GM23338 (cell line): Measurements from ENCODE around the gene TSC2. TPM values are rescaled to one million over a fixed set of nuclear protein-coding genes. Genes with fewer than 3 reads are reported as not detected.

Experiments
- ATAC-seq: fragments of 200-7000 bp; cut with Tn5 transposase; 3 replicates; pipeline ENCODE4 v1.9.1; 2020
- DNase-seq: peaks from one replicate; pipeline ENCODE4 v3.0.0-alpha.2; 2015; ENCODE audit warnings: low spot score
- H2AFZ ChIP-seq: fragments of 200-600 bp; sonication (generic); 2 replicates; pipeline ENCODE4 v1.8.0; 2016; ENCODE audit warnings: antibody characterized with exemption, mild to moderate bottlenecking, moderate library complexity
- H3F3A ChIP-seq: fragments of 200-600 bp; sonication (generic); replicated peaks from 2 replicates; pipeline ENCODE4 v1.8.0; 2017; ENCODE audit warnings: antibody characterized with exemption, mixed run types, low read depth
- H3K27ac ChIP-seq: fragments of 200-600 bp; sonication (generic); 2 replicates; pipeline ENCODE4 v1.6.1; 2016; ENCODE audit warnings: low read depth
- H3K27me3 ChIP-seq: fragments of 200-600 bp; sonication (generic); 2 replicates; pipeline ENCODE4 v1.8.0; 2016; ENCODE audit warnings: mild to moderate bottlenecking, mixed run types, moderate library complexity; ENCODE audit not compliant: insufficient read depth
- H3K36me3 ChIP-seq: fragments of 200-600 bp; sonication (generic); 2 replicates; pipeline ENCODE4 v1.8.0; 2016; ENCODE audit warnings: mild to moderate bottlenecking; ENCODE audit not compliant: insufficient read depth
- H3K4me1 ChIP-seq: fragments of 200-600 bp; sonication (generic); 2 replicates; pipeline ENCODE4 v1.8.0; 2016; ENCODE audit warnings: mild to moderate bottlenecking, moderate library complexity; ENCODE audit not compliant: insufficient read depth
- H3K4me2 ChIP-seq: fragments of 200-600 bp; sonication (generic); 2 replicates; pipeline ENCODE4 v1.7.1; 2017; ENCODE audit warnings: mixed run types
- H3K4me3 ChIP-seq: fragments of 200-600 bp; sonication (generic); 2 replicates; pipeline ENCODE4 v1.6.1; 2016; ENCODE audit warnings: mixed run types
- H3K79me2 ChIP-seq: fragments of 200-600 bp; sonication (generic); replicated peaks from 2 replicates; pipeline ENCODE4 v1.8.0; 2017; ENCODE audit warnings: mild to moderate bottlenecking; ENCODE audit not compliant: insufficient read depth
- H3K9me2 ChIP-seq: fragments of 200-600 bp; sonication (generic); 2 replicates; pipeline ENCODE4 v1.8.0; 2017; ENCODE audit not compliant: insufficient read depth
- H4K20me1 ChIP-seq: fragments of 200-600 bp; sonication (generic); replicated peaks from 2 replicates; pipeline ENCODE4 v1.8.0; 2017; ENCODE audit warnings: mild to moderate bottlenecking; ENCODE audit not compliant: insufficient read depth
- H3K27ac Mint-ChIP-seq: 2 replicates; pipeline ENCODE4 v1.8.0; 2020; ENCODE audit warnings: inconsistent platforms, mild to moderate bottlenecking, moderate library complexity, mixed read lengths
- H3K27me3 Mint-ChIP-seq: 3 replicates; pipeline ENCODE4 v1.8.0; 2022; ENCODE audit warnings: low read depth, mild to moderate bottlenecking, moderate library complexity, mixed read lengths, inconsistent platforms; ENCODE audit not compliant: insufficient read depth, poor library complexity
- H3K36me3 Mint-ChIP-seq: 3 replicates; pipeline ENCODE4 v1.8.0; 2021; ENCODE audit warnings: low read depth, mild to moderate bottlenecking, inconsistent platforms, moderate library complexity, mixed read lengths
- H3K4me1 Mint-ChIP-seq: 3 replicates; pipeline ENCODE4 v1.8.0; 2020; ENCODE audit warnings: mild to moderate bottlenecking, inconsistent platforms, mixed read lengths
- H3K4me3 Mint-ChIP-seq: 3 replicates; pipeline ENCODE4 v1.8.0; 2021; ENCODE audit warnings: moderate library complexity, mild to moderate bottlenecking, inconsistent platforms, mixed read lengths
- H3K9me3 Mint-ChIP-seq: 3 replicates; pipeline ENCODE4 v1.8.0; 2020; ENCODE audit warnings: moderate library complexity, mild to moderate bottlenecking, inconsistent platforms, mixed read lengths
- POLR2AphosphoS5 ChIP-seq: IDR thresholded peaks from 2 replicates; pipeline ENCODE4 v1.6.1; 2016; ENCODE audit warnings: antibody characterized with exemption, low read depth
- ZNF462 ChIP-seq: fragments of 250-450 bp; sonication (Bioruptor Pico); IDR thresholded peaks from 2 replicates; pipeline ENCODE4 v1.5.0; 2020; ENCODE audit warnings: mild to moderate bottlenecking, moderate library complexity
- polyA plus RNA-seq: library from polyadenylated mRNA; unstranded; fragments of >200 nt; fragmentation: Nextera tagmentation; extraction: Ambion mirVana; gene quantifications from 2 replicates; pipeline ENCODE4 v1.2.1, GENCODE V29; 2016
- total RNA-seq: library from RNA; depleted of rRNA; stranded (reverse); fragments of >200 nt; shearing (Covaris generic); gene quantifications from 2 replicates; pipeline ENCODE4 v1.2.3, GENCODE V29; 2014
- TF ChIP-seq, protein P1 (sequence below): IDR thresholded peaks from one replicate; pipeline ENCODE4 v1.6.1; 2018; ENCODE audit warnings: antibody characterized with exemption; ENCODE audit not compliant: unreplicated experiment

The TSC2 gene
- total and polyA plus RNA-seq, 2 experiments from 2014 or later = 40.5 to 93.0 TPM

- no peak for TF ChIP-seq ZNF462
- TF ChIP-seq, protein P1, sequence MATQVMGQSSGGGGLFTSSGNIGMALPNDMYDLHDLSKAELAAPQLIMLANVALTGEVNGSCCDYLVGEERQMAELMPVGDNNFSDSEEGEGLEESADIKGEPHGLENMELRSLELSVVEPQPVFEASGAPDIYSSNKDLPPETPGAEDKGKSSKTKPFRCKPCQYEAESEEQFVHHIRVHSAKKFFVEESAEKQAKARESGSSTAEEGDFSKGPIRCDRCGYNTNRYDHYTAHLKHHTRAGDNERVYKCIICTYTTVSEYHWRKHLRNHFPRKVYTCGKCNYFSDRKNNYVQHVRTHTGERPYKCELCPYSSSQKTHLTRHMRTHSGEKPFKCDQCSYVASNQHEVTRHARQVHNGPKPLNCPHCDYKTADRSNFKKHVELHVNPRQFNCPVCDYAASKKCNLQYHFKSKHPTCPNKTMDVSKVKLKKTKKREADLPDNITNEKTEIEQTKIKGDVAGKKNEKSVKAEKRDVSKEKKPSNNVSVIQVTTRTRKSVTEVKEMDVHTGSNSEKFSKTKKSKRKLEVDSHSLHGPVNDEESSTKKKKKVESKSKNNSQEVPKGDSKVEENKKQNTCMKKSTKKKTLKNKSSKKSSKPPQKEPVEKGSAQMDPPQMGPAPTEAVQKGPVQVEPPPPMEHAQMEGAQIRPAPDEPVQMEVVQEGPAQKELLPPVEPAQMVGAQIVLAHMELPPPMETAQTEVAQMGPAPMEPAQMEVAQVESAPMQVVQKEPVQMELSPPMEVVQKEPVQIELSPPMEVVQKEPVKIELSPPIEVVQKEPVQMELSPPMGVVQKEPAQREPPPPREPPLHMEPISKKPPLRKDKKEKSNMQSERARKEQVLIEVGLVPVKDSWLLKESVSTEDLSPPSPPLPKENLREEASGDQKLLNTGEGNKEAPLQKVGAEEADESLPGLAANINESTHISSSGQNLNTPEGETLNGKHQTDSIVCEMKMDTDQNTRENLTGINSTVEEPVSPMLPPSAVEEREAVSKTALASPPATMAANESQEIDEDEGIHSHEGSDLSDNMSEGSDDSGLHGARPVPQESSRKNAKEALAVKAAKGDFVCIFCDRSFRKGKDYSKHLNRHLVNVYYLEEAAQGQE = no peak
Measured at GRCh38 chr16:2057438-2057837, 9.7 kb downstream of the TSC2 start (continued).

DNA sequence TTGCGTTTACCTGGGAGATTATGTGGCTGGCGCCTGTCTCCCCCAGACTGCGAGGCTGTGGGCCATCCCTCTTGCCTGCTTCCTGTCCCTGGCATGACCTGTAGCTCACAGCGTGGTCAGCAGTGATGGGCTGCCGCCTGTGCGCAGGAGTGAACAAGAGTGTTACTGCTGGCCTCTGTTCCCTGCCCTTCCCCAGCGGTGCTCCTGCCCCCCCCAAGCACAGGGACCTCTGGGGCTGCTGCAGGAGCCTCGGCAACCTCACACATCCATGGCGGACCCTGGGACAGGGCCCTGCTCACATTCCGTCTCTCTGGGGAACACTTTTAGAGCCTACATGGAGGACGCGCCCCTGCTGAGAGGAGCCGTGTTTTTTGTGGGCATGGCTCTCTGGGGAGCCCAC lies 10.6 kb downstream of the TSC2 start:
- no peaks in the 10 kb centered on the region for H3F3A ChIP-seq
- H3K4me2 ChIP-seq = no peak overlapping the region
- no peaks in the 10 kb centered on the region for H3K4me1 Mint-ChIP-seq
- no peaks in the 10 kb centered on the region for H3K9me3 Mint-ChIP-seq
- H4K20me1 ChIP-seq = no peaks in the 10 kb centered on the region; the same call in 1 of the 2 replicates
- no peaks in the 10 kb centered on the region for H3K4me1 ChIP-seq
- H3K36me3 Mint-ChIP-seq = peaks cover 15% of the 10 kb centered on the region; the same call in 2 of the 3 replicates
- H3K27ac Mint-ChIP-seq = no peak overlapping the region
- peak overlapping the region; percentile 19; the same call in 1 of the 2 replicates for H3K27ac ChIP-seq
- no peaks in the 10 kb centered on the region for H3K79me2 ChIP-seq
- H3K27me3 Mint-ChIP-seq = peaks cover 6% of the 10 kb centered on the region
- H3K4me3 ChIP-seq = no peak overlapping the region
- DNase-seq = no peak
- H3K27me3 ChIP-seq = no peaks in the 10 kb centered on the region
- no peaks in the 10 kb centered on the region for H3K9me2 ChIP-seq
- no peak for ATAC-seq
- H3K36me3 ChIP-seq = no peaks in the 10 kb centered on the region; the same call in 1 of the 2 replicates
- H2AFZ ChIP-seq = no peak overlapping the region
- no peak overlapping the region for H3K4me3 Mint-ChIP-seq
- TF ChIP-seq, protein P1 = no peak
- TF ChIP-seq POLR2AphosphoS5 = no peak
